Measurements from ENCODE around the gene PROSER2.

PROSER2 gene

GRCh38 chr10:11795101-11795920 lies 27.8 kb upstream of the PROSER2 start (continued):
- TF ChIP-seq TSHZ2 (CRISPR knock-in tag; IDR thresholded peaks at IDR 0.05), result no peak
- TF ChIP-seq POU6F1 (CRISPR knock-in tag; IDR thresholded peaks at IDR 0.05; ENCODE audit: borderline replicate concordance, low read depth), result no peak
- TF ChIP-seq ZNF565 (CRISPR knock-in tag; conservative IDR thresholded peaks at IDR 0.05; ENCODE audit: low read depth), result no peak
- no peak for TF ChIP-seq SNAI2 (CRISPR knock-in tag; IDR thresholded peaks at IDR 0.05)
- no peak for TF ChIP-seq ZFP3 (CRISPR knock-in tag; IDR thresholded peaks at IDR 0.05)

GRCh38 chr10:11796474-11796873 lies 26.7 kb upstream of the PROSER2 start:
- TF ChIP-seq ZC3H10 (CRISPR knock-in tag; IDR thresholded peaks at IDR 0.05) (no peak), CSRNP3 (CRISPR knock-in tag; IDR thresholded peaks at IDR 0.05) (no peak), ZNF8 (CRISPR knock-in tag; IDR thresholded peaks at IDR 0.05) (no peak), SNAI2 (CRISPR knock-in tag; IDR thresholded peaks at IDR 0.05) (no peak), TOX (CRISPR knock-in tag; IDR thresholded peaks at IDR 0.05; ENCODE audit: borderline replicate concordance) (no peak)
- ATAC-seq, result no peak

- TF ChIP-seq ZFP3 (CRISPR knock-in tag; IDR thresholded peaks at IDR 0.05), result no peak
- no peak for TF ChIP-seq ISL1 (CRISPR knock-in tag; IDR thresholded peaks at IDR 0.05)
- ATAC-seq, result no peak
Observed at GRCh38 chr10:11797281-11797680, 25.9 kb upstream of the PROSER2 start.

- no peak for ATAC-seq
- TF ChIP-seq OSR1 (CRISPR knock-in tag; IDR thresholded peaks at IDR 0.05), result no peak
Observed at GRCh38 chr10:11797847-11798633, 25.1 kb upstream of the PROSER2 start.

GRCh38 chr10:11798845-11799735 lies 24.1 kb upstream of the PROSER2 start:
- no peak for ATAC-seq
- no peak for TF ChIP-seq TCF4 (CRISPR knock-in tag; IDR thresholded peaks at IDR 0.05; ENCODE audit: borderline replicate concordance)
- no peak for TF ChIP-seq PPARA (CRISPR knock-in tag; IDR thresholded peaks at IDR 0.05; ENCODE audit: borderline replicate concordance)

GRCh38 chr10:11799736-11800080 lies 23.4 kb upstream of the PROSER2 start:
- ATAC-seq, result no peak
- TF ChIP-seq SNAI2 (CRISPR knock-in tag; IDR thresholded peaks at IDR 0.05), result no peak
- TF ChIP-seq TSHZ2 (CRISPR knock-in tag; IDR thresholded peaks at IDR 0.05), result no peak
- no peak for TF ChIP-seq TOX (CRISPR knock-in tag; IDR thresholded peaks at IDR 0.05; ENCODE audit: borderline replicate concordance)
- no peak for TF ChIP-seq TCF4 (CRISPR knock-in tag; IDR thresholded peaks at IDR 0.05; ENCODE audit: borderline replicate concordance)
- TF ChIP-seq ZNF565 (CRISPR knock-in tag; conservative IDR thresholded peaks at IDR 0.05; ENCODE audit: low read depth), result no peak
- no peak for TF ChIP-seq ISL1 (CRISPR knock-in tag; IDR thresholded peaks at IDR 0.05)
- TF ChIP-seq CSRNP3 (CRISPR knock-in tag; IDR thresholded peaks at IDR 0.05), result no peak
- TF ChIP-seq POU6F1 (CRISPR knock-in tag; IDR thresholded peaks at IDR 0.05; ENCODE audit: borderline replicate concordance, low read depth), result no peak
- no peak for TF ChIP-seq BACH2 (CRISPR knock-in tag; IDR thresholded peaks at IDR 0.05; ENCODE audit: borderline replicate concordance)
- no peak for TF ChIP-seq ZNF8 (CRISPR knock-in tag; IDR thresholded peaks at IDR 0.05)
- TF ChIP-seq GLIS3 (CRISPR knock-in tag; IDR thresholded peaks at IDR 0.05), result no peak
